HG03442 (cell line): Measurements from ENCODE around the gene TIMM17B.

Source experiments
- ATAC-seq: cut with Tn5 transposase; IDR thresholded peaks from one replicate; pipeline ENCODE4 v1.9.1; 2021; ENCODE audit warnings: mild to moderate bottlenecking, moderate library complexity; ENCODE audit not compliant: unreplicated experiment

The TIMM17B gene

DNA sequence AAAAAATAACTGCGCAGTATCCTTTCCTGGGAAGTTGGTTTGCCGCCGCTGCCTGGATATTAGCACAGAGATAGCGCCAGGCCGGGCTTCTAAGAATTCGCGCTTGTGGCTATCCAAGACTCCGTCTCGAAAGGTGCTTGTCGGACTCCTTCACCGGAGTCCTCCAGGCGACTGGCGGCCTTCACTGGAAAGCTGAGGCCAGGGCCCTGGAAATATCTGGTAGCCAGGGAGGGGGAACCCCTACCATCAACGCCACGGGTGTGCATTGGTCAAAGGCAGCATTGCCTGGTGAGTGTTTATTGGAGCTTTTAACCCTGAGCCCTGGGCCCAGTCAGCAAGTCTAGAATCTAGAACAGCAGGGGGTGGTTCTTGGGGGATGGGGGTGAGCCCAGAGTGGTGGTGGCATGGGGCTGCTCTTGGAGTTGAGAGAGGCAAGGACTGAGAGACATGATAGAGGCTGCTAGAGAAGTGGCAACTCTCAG lies 21.8 kb upstream of the TIMM17B start:
- peak; percentile 22 for ATAC-seq

DNA sequence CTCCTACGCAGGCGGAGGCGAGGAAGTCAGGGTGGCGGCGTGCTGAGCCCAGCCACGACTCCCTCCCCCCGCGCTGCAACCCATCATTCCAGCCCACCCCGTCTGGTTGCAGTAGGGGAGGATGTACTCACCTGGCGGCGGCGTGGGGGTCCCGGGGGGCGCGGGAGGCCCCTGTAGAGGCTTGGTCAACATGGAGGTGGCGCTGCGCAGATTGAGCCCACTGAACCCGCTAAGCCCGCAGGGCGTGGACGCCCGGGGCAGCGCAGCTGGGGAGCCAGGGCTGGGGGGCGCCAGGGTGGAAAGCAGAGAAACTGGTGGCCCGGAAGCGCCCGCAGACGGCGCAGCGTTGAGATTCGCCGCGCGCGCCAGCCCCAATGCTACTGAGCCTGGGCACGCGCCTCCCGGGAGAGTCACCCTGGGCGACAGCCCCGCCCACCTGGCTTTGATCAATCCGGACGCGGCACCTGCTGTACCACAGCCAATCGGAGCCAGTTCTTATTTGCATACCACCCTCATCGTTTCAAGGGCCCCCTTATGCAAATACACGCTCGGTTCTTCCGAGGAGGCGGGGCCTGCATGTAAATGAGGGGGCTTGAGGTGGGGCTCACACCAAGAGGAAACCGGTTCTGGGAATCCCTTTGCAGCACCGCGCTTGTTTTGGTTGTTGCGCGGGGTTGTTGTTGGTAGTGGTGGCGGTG lies 21.2 kb upstream of the TIMM17B start, which contains the start of gene PIM2:
PIM2 (minus strand) TSS at position 382 of the 698 bp plus-strand sequence; CDS start at position 192, 190 bp downstream.
- ATAC-seq = peak; percentile 70

DNA sequence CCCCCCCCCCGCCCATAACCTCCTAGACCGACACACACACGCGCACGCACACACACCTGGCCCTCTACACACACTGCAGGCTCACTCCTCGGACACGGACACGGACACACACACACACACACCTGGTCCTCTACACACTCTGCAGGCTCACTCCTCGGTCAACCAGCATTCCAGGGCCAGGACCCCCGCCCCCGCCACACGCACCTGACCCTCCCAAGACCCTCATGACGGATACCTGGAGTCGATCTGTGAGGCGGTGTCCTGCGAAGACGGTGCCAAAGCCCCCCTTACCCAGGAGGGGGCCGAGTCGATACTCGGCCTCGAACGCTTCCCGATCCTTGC lies 20.7 kb upstream of the TIMM17B start:
- ATAC-seq = no peak

DNA sequence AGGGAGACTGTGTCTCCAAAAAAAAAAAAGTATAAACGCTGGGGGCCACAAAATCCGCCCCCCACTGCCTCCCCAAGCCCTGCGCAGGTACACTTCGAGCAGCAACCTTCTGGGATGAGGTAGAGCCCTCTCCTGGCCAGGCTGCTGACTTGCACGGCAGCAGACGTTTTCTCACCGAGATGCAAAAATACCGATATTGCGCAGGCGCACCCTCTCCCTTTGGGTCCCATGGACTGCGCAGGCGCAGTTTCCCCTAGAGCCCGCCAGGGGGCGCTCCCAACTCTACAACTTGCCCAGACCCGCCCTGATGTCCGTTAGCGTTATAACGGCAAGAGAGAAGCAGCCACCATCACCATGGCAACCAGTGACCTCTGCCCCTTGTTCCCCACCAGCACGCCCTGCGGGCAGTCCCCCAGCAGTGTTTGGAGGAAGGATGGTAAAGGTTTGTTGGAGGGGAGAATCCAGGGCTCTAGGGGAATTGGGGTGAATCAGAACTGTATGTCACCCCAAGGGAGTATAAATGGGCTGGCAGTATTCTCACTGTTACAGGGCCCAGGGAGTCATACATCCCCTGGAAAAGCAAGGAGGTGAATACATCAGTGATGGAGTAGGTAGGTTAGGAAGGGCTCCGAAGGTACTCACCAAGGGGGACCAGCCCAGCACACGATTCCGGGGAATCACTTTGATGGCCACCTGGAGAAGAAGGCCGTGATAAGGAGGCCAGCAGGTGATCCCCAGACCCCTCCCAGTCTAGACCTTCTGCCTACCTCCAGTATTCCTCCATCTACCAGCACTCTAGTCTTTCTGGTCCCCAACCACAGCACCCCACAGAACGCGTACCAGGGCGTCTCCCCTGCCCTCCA lies 19.8 kb upstream of the TIMM17B start:
- peak; percentile 37 for ATAC-seq

DNA sequence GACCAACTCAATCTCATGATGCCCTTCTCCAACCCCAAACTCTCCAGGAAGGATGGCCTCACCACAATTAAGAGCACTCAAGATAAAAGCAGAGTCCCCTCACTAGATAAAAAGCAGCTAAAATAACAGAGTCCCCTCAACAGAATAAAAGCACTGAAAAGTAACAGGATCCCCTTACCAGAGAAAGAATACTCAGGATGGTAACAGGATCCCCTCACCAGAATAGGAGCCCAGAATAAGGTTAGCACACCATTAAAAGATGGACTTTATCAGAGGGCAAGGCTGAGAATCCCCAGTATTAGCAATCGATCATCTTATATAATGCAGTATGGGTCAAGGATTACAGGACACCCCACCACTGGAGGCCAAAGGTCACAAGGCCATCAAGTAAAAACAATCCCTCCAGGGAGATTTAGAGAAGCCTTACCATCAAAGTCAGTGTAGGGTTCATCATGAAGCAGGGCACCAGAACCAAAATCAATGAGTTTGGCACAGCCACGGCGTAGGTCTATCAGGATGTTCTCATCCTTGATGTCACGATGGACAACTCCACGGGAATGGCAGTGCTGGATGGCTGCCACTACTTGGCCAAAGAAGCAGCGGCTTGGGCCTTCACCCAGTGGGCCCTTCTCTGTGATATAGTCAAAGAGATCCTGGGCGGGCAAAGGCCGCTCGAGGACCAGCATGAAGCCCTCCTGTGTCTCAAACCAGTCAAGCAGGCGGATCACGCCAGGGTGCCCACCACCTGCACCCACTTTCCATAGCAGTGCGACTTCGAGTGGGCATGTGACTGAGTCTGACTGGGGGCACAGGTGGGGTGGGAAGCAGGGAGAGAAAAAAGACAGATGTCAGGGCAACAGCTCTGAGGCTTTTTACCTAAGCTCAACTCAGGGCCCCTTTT lies 17.3 kb upstream of the TIMM17B start:
- no peak for ATAC-seq

DNA sequence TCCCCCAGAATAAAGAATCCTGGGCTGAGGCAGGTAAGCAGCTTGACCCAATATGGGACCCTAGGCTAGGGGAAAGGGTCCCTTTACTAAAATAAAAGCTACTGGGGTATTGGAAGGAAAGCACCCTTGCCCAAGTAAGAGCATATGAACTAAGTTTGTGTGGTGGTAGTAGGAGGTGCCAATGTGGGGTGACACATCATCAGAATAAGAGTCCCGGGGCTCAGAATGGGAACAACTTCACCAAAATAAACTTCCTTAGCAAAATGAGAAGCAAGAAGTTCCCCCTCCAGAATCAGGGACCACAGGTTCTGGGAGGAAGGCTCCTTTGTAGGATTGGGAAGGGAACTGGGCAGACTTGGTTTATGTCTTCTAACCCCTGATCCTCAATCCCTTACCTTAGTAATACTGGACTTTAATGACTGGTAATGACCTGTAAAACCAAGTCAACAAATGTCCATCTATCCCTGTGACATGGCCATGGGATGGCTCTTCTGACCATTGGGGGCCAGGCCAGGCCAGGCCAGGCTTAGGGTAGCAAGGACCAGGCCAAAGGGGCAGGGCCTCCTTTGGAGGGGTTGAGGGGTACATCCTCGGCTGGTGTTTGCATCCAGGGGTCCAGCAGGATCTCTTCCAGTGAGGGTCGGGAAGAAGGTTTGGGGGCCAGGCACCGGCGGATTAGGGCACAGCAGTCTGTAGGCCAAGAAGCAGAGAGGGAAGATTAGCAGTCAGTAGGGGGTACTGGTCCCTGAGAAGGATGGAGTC lies 16.2 kb upstream of the TIMM17B start:
- no peak for ATAC-seq

DNA sequence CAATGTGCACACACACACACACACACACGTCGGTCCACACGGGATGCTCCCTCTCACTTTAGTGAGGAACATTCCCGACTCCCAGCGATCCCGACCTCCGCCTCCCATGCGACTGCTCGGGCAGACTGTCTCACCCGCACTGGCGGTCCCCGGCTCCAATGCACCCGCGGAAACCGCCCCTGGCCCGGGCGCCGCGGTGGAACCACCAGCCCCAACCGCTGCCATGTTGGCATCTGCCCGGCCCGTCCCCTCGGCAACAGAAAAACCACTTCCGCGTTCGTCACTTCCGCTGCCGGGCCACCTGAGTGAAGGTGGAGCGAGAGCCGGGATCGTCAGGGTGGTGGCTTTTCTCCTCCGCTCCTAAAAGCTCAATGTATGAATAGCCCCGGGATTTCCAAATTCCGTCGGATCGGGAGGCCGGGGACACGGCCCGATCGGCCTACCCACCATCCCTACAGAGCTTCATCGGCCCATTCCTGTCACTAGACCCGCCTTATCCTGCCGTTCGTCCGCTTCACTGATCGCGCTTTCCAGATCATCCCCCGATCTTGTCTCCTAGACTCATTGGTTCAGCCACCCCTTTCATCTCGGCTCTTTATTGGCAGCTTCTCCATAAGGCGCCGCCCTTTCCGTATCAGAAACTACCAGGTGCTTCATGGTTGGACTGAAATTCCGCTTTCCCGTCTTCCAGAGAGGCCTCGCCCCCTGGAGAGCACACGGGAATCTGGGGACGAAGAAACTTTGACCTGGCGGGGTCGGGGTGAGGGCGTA lies 14.0 kb upstream of the TIMM17B start, which contains the start of gene SLC35A2:
SLC35A2 (minus strand) TSS at position 235 of the 771 bp plus-strand sequence; CDS start at position 225, 10 bp downstream.
- ATAC-seq = peak; percentile 64

DNA sequence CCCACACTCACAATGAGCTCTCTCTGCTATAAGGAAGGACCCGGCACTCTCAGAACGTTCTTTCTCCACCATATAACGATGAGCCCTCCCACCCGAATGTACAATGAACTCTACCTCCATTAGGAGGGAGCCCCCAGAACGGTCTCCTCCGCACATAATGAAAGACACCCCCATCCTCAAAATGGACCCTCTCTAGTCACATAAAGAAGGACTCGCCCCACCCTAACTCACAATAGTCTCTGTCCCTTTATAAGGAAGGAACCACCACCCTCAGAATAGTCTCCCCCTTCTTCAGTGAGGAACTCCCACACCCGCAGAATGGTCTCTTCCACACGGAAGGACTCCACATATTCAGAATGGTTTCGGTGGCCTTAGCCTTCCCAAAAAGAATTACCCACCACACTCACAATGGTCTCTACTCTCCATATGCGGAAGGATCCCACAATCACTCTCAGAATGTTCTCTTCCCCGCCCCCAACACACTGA lies 13.4 kb upstream of the TIMM17B start:
- ATAC-seq = no peak

DNA sequence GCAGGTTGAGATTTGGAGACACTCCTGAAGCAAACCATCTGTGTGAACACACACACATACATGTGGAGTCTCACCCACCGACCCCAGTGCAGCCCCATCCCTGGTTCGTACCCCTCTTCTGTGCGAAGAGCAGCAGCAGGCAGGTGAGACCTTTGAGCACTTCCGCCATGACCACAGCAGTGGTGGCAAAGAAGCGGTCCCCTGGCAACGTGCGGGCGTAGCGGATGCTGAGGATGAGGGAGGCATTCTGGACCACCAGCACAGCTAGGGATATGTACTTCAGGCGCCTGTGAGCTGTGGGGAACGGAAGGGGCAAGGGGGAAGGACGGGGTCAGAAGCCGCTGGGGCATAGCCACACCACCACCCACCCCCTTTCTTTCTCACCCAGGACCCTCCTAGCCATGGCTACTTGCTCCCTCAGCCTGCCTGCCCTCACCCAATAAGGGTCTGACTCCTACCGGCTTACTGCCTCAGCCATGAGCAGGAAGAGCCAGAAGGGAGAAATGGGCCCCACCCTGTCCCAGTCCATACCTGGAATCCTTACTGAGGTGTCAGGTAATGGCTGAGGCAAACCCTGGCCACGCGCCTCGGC lies 12.2 kb upstream of the TIMM17B start:
- no peak for ATAC-seq

DNA sequence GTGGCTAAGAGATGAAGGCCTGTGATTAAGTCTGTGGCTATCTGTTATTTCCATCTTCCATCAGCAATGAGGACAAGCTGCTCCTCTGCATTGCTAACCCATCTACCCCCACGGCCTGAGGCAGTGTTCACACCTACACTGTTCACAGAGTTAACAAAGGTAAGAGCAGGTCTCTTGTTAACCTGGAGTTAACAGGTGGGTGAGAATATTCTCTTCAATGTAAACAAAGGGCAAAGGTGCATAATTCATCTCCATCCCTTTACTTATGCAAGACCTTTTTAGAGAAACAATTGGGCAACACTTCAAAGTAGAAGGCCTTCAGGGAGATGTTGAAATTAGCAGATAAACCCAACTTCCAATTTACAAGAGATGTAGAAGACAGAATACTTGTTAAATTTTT lies 11.0 kb upstream of the TIMM17B start:
- no peak for ATAC-seq

DNA sequence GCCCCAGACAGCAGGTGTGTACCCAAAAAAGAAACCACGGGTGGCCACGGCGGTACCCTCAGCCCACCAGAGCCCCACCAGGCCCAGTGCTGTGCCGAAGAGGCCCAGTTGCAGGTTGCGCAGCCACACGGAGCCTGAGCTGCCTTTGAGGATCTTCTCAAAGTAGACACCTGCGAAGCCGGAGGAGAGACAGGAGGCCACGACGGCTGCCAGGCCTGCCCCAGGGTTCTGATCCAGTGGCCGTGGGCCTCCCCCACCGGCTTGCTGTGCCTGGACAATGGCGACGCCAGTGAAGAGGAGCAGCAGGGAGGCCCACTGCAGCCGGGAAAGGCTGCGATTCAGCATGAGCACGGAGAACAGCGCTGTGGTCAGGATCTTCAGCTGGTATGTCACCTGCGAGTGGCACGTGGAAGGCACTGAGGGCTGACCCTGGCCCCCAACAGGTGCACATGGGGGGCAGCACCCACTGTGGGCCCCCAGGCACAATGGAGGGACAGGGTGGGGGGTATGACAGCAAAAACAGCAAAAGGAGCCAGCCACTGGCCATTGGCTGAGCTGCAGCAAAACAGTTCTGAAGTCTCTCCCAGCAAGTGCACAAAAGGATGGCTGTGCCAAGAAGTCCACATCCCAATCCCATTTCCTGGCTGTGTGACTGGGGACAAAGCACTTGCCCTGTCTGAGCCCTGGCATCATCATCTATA lies 7.7 kb upstream of the TIMM17B start:
- ATAC-seq = no peak

DNA sequence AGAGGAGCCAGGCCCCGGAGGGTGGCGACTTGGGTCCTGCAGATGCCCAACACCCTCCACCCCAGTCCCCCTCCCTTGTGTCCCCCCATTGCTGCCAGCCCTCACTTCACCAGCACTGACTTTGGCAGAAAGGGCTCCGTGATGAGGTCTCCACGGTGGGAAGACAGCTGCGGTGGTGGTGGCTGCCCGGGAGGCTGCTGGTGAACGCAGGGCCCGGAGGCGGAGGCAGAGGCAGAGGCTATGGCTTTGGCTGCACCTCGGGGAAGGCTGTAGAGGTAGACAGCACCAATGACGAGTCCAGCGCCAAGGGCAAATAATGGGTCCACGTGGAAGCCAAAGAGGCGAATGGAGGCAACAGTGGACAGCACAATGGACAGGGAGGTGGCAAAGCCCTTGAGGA lies 7.1 kb upstream of the TIMM17B start:
- ATAC-seq = no peak

DNA sequence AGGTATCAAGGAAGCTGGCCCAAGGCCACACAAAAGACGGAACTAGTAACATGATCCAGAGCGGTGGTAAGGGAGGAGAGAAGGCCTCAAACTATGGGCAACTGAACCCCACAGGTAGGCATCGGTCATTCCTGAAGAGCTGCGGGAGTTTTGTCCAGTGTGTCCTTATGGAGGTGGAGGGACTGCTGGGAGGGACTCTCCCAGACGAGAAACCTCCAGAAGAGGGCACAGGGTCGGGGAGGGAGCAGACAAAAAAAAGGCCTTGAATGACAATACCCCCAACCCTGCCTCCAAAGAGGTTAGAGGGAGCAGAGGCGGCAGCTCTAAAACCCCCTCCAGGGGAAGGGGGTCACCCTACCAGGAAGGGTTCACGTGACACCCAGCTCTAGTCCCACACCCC lies 6.6 kb upstream of the TIMM17B start:
- ATAC-seq = no peak

DNA sequence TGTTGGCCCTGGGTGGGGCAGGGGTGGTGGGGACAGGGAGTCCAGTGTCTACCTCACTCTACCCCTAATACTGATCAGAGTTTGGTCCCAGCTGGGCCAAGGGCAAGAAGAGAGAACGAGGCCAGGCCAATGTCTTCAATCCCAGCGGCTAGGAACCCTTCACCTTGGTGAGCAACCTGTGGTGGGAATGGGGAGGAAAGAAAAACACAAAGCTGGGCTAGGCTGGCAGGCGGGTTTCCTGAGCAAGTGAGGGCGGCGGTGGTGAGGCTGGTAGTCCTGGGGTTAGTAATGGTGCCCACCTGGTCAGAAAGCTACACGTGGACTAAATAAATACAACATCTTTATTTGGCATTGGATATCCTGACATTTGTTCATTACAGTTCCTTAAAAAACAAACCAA lies 5.7 kb upstream of the TIMM17B start:
- ATAC-seq = no peak

DNA sequence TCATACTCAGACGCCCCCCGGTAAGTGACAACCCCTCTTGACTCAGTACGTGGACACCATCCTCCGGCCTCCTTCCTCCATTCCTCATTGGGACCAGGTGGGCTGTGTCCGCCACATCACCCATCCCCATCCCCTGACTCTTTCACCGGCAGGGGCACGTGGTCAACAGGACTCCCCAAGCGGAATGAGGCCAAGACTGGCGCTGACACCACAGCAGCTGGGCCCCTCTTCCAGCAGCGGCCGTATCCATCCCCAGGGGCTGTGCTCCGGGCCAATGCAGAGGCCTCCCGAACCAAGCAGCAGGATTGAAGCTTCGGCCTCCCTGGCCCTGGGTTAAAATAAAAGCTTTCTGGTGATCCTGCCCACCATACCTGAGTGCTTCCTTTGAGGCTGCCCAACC lies 5.2 kb upstream of the TIMM17B start:
- no peak for ATAC-seq

DNA sequence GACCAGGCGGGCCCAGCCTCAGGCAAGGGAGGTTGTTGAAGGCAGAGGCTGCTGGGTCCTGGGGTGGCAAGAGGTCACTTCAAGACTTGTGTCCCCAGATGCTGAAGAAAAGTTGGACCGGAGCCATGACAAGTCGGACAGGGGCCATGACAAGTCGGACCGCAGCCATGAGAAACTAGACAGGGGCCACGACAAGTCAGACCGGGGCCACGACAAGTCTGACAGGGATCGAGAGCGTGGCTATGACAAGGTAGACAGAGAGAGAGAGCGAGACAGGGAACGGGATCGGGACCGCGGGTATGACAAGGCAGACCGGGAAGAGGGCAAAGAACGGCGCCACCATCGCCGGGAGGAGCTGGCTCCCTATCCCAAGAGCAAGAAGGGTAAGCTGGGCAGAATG lies 4.6 kb upstream of the TIMM17B start:
- no peak for ATAC-seq

DNA sequence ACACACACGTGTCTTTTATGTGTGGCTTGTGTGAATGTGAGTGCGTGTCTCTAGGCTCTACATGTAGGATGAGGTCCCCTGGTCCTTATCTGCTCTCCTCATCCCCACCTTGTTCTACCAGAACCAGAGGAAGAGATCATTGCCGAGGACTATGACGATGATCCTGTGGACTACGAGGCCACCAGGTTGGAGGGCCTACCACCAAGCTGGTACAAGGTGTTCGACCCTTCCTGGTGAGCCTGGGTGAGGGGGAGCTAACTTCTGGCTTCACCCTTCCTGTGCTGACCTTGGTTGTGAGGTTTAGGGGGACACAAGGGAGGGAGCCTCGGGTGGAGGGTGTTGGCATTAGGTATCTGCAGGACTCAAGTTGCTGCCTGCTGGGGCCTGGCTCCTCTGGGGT lies 3.5 kb upstream of the TIMM17B start:
- no peak for ATAC-seq

DNA sequence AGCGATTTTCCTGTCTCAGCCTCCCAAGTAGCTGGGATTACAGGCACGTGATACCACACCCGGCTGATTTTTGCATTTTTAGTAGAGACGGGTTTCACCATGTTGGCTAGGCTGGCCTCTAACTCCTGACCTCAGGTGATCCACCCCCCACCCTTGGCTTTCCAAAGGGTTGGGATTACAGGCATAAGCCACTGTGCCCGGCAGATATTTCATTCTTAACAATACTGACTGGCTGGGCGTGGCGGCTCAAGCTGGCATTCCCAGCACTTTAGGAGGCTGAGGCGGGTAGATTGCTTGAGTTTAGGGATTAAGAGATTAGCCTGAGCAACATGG lies 1.5 kb upstream of the TIMM17B start:
- ATAC-seq = no peak
